SK-N-SH treated with all-trans-retinoic acid at 6 μM for 48 hours (cell line): ENCODE data around the gene COG1.

Experiments used
- ARNTL ChIP-seq: fragments of 450-650 bp; formaldehyde crosslinking; IDR thresholded peaks from 2 replicates; pipeline ENCODE4 v1.5.0; 2020; ENCODE audit warnings: low read depth, mild to moderate bottlenecking, moderate library complexity, borderline replicate concordance
- CREB5 ChIP-seq: fragments of 250-450 bp; sonication (Bioruptor Pico); IDR thresholded peaks from 2 replicates; pipeline ENCODE4 v1.5.1; 2020; ENCODE audit warnings: low read depth, mild to moderate bottlenecking, moderate library complexity
- CSDC2 ChIP-seq: fragments of 250-450 bp; sonication (Bioruptor Pico); IDR thresholded peaks from 2 replicates; pipeline ENCODE4 v1.5.0; 2020; ENCODE audit warnings: mild to moderate bottlenecking, moderate library complexity
- ISL1 ChIP-seq: fragments of 250-450 bp; sonication (Bioruptor Pico); IDR thresholded peaks from 2 replicates; pipeline ENCODE4 v2.1.2; 2022; ENCODE audit warnings: mild to moderate bottlenecking, moderate library complexity
- PATZ1 ChIP-seq: fragments of 250-450 bp; sonication (Bioruptor Pico); IDR thresholded peaks from 2 replicates; pipeline ENCODE4 v1.8.0; 2020; ENCODE audit warnings: mild to moderate bottlenecking, moderate library complexity, borderline replicate concordance
- RARB ChIP-seq: fragments of 250-450 bp; sonication (Bioruptor Pico); IDR thresholded peaks from 2 replicates; pipeline ENCODE4 v1.8.0; 2021; ENCODE audit warnings: mild to moderate bottlenecking, moderate library complexity
- TOX ChIP-seq: fragments of 250-450 bp; sonication (Bioruptor Pico); IDR thresholded peaks from 2 replicates; pipeline ENCODE4 v1.8.0; 2021; ENCODE audit warnings: mild to moderate bottlenecking, moderate library complexity, borderline replicate concordance
- ZC3H10 ChIP-seq: fragments of 250-450 bp; sonication (Bioruptor Pico); IDR thresholded peaks from 2 replicates; pipeline ENCODE4 v1.5.1; 2021; ENCODE audit warnings: mild to moderate bottlenecking, moderate library complexity
- ZFP3 ChIP-seq: fragments of 250-450 bp; sonication (Bioruptor Pico); IDR thresholded peaks from 2 replicates; pipeline ENCODE4 v1.5.0; 2020; ENCODE audit warnings: mild to moderate bottlenecking, moderate library complexity
- ZNF565 ChIP-seq: fragments of 450-650 bp; formaldehyde crosslinking; conservative IDR thresholded peaks from 2 replicates; pipeline ENCODE4 v1.5.0; 2020; ENCODE audit warnings: low read depth, mild to moderate bottlenecking, moderate library complexity
- ZNF70 ChIP-seq: fragments of 450-650 bp; formaldehyde crosslinking; IDR thresholded peaks from 2 replicates; pipeline ENCODE4 v1.5.0; 2020; ENCODE audit warnings: mild to moderate bottlenecking, moderate library complexity

GRCh38 chr17:73165616-73166404 lies 27.0 kb upstream of the COG1 start:
- TF ChIP-seq CSDC2 (CRISPR knock-in tag) (no peak), ZFP3 (CRISPR knock-in tag) (no peak), ZNF565 (CRISPR knock-in tag) (no peak), ISL1 (CRISPR knock-in tag) (no peak), ZNF70 (CRISPR knock-in tag) (no peak), PATZ1 (no peak), RARB (no peak), TOX (CRISPR knock-in tag) (no peak), CREB5 (CRISPR knock-in tag) (no peak), ARNTL (no peak), ZC3H10 (no peak)
